Gastroesophageal sphincter (tissue), 4 donors: ENCODE measurements around the gene MEA1. TPM values are rescaled to one million over a fixed set of nuclear protein-coding genes. Genes with fewer than 3 reads are reported as not detected.
A peak's percentile ranks its signal among the peaks of the same experiment; 100 is the strongest.

Experiments used
- ATAC-seq: fragments of 150-250 bp; one replicate; pipeline ENCODE4 v1.9.1; 2016; ENCODE audit warnings: mild to moderate bottlenecking, moderate library complexity
- H3K27ac ChIP-seq, 4 donors: fragments of 200-600 bp; sonication (generic) in 3 of 4; 1 replicate in 3 of 4; 2 replicates in 1 of 4; pipeline ENCODE4 v1.5.1; 2016 to 2019
- H3K27me3 ChIP-seq: fragments of 200-600 bp; sonication (generic); one replicate; pipeline ENCODE4 v1.5.1; 2019
- H3K36me3 ChIP-seq, 2 donors: fragments of 200-600 bp; sonication (generic); one replicate each; pipeline ENCODE4 v1.5.1; 2019; ENCODE audit warnings: control low read depth in 1 of 2
- H3K4me1 ChIP-seq, 3 donors: fragments of 200-600 bp; sonication (generic); 1 replicate in 2 of 3; 2 replicates in 1 of 3; pipeline ENCODE4 v1.5.1; 2016 to 2019; ENCODE audit warnings: control low read depth in 2 of 3
- H3K4me3 ChIP-seq, 2 donors: fragments of 200-600 bp; sonication (generic); one replicate each; pipeline ENCODE4 v1.5.1; 2019; ENCODE audit warnings: mild to moderate bottlenecking in 1 of 2, moderate library complexity in 1 of 2
- H3K9me3 ChIP-seq, 3 donors: fragments of 200-600 bp; sonication (generic); one replicate each; pipeline ENCODE4 v1.5.1; 2017 to 2019; ENCODE audit warnings: control low read depth in 2 of 3
- EP300 ChIP-seq: sonication (generic); formaldehyde crosslinking; IDR thresholded peaks from one replicate; pipeline ENCODE4 v1.6.1; 2017; ENCODE audit warnings: antibody characterized with exemption, mild to moderate bottlenecking
- POLR2A ChIP-seq, 2 donors: fragments of 450-650 bp; IDR thresholded peaks; one replicate each; pipeline ENCODE4 v1.6.1; 2017; ENCODE audit warnings: antibody characterized with exemption in 2 of 2, mild to moderate bottlenecking in 2 of 2, moderate library complexity in 1 of 2
- POLR2AphosphoS5 ChIP-seq: sonication (generic); formaldehyde crosslinking; IDR thresholded peaks from one replicate; pipeline ENCODE4 v1.6.1; 2017; ENCODE audit warnings: antibody characterized with exemption
- WGBS, 2 donors: methylation state at CpG; one replicate each; pipeline ENCODE4 v1.1.5; 2018; ENCODE audit warnings: low coverage in 1 of 2; 5-methylcytosine and 5-hydroxymethylcytosine counted together
- total RNA-seq, 4 donors: library from RNA; depleted of rRNA; stranded (reverse); fragments of >200 nt; gene quantifications; one replicate each; pipeline ENCODE4 v1.1.0, GENCODE V29; 2016
- TF ChIP-seq, protein P1 (sequence below), 4 experiments: fragments of 200-600 bp in 2 of 4; fragments of 450-650 bp in 2 of 4; sonication (generic) in 1 of 4; IDR thresholded peaks; one replicate each; pipeline ENCODE4 v1.5.1; 2017 to 2019; ENCODE audit warnings: antibody characterized with exemption in 4 of 4, mild to moderate bottlenecking in 2 of 4, moderate library complexity in 2 of 4

Gene MEA1
- 10 to 100 TPM; 56.0 to 62.1 (median 58.3) TPM for total RNA-seq

DNA sequence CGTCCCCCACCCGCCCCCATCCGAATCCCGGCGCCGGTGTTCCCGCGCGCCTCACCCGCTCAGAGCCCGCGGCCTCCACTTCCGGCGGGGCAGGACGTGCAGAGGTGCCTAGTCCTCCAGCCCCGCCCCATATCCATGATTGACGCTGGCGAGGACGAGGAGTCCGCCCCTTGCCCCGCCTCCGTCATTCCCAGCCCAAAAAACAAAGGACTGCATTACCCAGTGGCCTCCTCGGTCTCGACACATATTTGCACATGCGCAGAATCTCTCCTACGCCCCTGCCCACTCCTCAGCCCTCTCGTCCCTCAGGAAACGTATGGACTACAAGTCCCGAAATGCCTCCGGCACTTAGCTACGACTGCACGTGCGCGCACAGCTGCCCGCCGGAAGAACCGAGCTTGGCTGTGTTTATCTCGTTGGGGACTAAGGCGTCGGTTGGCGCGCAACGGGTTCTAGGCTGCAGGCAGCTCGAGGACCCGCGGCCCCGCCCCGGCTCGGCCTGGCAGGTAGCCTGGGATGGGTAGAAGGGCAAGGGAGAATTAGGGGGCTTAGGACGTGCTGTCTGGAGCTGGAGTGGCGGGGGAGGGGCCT is at the start of gene MEA1, which contains the start of gene KLHDC3:
MEA1 (minus strand) TSS at position 104 of the 591 bp plus-strand sequence. CDS start 133 bp downstream, outside the sequence.
KLHDC3 (plus strand) TSS at position 407 of the 591 bp plus-strand sequence. CDS start 2,944 bp downstream, outside the sequence.
- ATAC-seq: peak; percentile 99
- Histone ChIP-seq H3K27me3 (no peaks in the 10 kb centered on the region), H3K4me1 (peaks cover 0 to 60% (median 34%) of the 10 kb centered on the region in 3 donors), H3K27ac (peak within 1 kb of the TSS; percentile 57 to 88 (median 87)), H3K9me3 (no peaks in the 10 kb centered on the region), H3K4me3 (peak within 1 kb of the TSS; percentile 63 to 83), H3K36me3 (peaks cover 0 to 58% of the 10 kb centered on the region in 2 donors)
- WGBS, 2 donors: 0% methylated on average over 3 of the region's 51 CpGs; no CpG with 5 or more reads in 1 of the 2 donors
- TF ChIP-seq EP300: no peak
- TF ChIP-seq, protein P1, sequence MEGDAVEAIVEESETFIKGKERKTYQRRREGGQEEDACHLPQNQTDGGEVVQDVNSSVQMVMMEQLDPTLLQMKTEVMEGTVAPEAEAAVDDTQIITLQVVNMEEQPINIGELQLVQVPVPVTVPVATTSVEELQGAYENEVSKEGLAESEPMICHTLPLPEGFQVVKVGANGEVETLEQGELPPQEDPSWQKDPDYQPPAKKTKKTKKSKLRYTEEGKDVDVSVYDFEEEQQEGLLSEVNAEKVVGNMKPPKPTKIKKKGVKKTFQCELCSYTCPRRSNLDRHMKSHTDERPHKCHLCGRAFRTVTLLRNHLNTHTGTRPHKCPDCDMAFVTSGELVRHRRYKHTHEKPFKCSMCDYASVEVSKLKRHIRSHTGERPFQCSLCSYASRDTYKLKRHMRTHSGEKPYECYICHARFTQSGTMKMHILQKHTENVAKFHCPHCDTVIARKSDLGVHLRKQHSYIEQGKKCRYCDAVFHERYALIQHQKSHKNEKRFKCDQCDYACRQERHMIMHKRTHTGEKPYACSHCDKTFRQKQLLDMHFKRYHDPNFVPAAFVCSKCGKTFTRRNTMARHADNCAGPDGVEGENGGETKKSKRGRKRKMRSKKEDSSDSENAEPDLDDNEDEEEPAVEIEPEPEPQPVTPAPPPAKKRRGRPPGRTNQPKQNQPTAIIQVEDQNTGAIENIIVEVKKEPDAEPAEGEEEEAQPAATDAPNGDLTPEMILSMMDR (IDR thresholded peaks at IDR 0.05): no peak
- TF ChIP-seq POLR2A (IDR thresholded peaks at IDR 0.05): peak in 1 of 2 donors; percentile 34
- peak; percentile 70 for TF ChIP-seq POLR2AphosphoS5

- no peak overlapping the region for H3K4me3 ChIP-seq
- TF ChIP-seq POLR2AphosphoS5 (no peak), EP300 (no peak), POLR2A (IDR thresholded peaks at IDR 0.05) (no peak)
- TF ChIP-seq, protein P1 (IDR thresholded peaks at IDR 0.05): no peak
- peaks cover 0 to 57% of the 10 kb centered on the region in 2 donors for H3K36me3 ChIP-seq
- WGBS, 2 donors: 96% methylated on average over 4 of the region's 12 CpGs; no CpG with 5 or more reads in 1 of the 2 donors
- peaks cover 0 to 30% (median 14%) of the 10 kb centered on the region in 3 donors for H3K4me1 ChIP-seq
- no peaks in the 10 kb centered on the region for H3K27me3 ChIP-seq
- H3K27ac ChIP-seq: no peak overlapping the region
- ATAC-seq: no peak
- H3K9me3 ChIP-seq: no peaks in the 10 kb centered on the region
These were observed 49.1 kb upstream of the MEA1 start for GRCh38 chr6:43062818-43063217.

DNA sequence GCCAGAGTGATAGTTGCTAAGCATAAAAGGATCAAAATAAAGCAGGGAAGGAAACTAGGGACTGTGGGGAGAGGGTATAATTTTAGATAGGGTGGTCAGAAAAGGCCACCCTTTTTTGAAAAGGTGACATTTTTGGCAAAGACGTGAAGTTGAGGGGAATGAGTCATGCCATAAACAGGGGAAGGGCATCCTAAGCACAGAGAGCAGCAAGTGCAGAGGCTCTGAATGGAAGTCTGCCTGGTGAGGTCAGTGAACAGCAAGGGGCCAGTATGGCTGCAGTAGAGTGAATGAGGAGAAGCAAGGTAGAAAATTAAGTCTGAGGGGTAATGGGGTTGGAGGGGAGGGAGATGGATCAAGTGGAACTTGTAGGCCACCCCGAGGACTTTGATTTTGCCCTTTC is 48.1 kb upstream of the MEA1 start:
- no peak overlapping the region for H3K4me3 ChIP-seq
- WGBS, 2 donors: 56 to 79% methylated on average over 2 of the region's 2 CpGs
- peaks cover 0 to 35% (median 14%) of the 10 kb centered on the region in 3 donors for H3K4me1 ChIP-seq
- H3K27ac ChIP-seq: no peak overlapping the region
- H3K9me3 ChIP-seq: no peaks in the 10 kb centered on the region
- no peaks in the 10 kb centered on the region for H3K27me3 ChIP-seq
- ATAC-seq: no peak
- TF ChIP-seq POLR2A (IDR thresholded peaks at IDR 0.05) (no peak), POLR2AphosphoS5 (no peak), EP300 (no peak)
- TF ChIP-seq, protein P1 (IDR thresholded peaks at IDR 0.05): no peak
- H3K36me3 ChIP-seq: peaks cover 0 to 61% of the 10 kb centered on the region in 2 donors

DNA sequence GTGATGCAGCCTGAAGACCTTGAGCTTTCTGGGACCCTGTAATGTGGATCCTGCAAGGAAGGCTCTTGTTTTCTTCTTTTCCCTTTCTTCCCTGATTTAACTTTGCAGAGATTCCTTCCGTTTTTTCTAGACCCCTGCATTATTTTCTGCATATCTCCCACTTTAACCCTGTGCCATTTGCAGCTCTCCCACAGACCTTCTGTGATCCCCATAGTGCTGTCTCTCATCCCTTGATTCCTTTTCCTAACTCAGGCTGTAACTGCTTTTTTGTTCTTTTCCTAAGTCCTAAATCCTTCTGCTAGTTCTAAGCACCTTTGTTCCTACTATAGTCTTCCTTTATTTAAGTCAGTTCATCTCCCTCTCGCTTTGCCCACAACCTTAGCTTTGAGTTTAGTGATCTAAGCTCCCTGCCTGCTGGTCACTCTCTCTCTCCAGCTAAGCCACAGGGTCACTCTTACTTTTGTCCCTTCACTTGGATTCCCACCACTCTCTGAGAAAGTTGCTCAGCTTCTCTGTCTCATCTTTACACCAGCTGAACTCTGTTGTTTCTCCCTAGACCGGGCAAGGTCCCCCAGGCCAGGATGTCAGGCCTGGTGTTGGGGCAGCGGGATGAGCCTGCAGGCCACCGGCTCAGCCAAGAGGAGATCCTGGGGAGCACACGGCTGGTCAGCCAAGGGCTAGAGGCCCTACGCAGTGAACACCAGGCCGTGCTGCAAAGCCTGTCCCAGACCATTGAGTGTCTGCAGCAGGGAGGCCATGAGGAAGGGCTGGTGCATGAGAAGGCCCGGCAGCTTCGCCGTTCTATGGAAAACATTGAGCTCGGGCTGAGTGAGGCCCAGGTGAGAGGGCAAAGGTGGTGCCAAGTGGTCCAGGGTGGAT is 47.2 kb upstream of the MEA1 start:
- H3K4me3 ChIP-seq: peak overlapping the region in 1 of 2 donors; percentile 85

More for the DNA sequence above, 47.2 kb upstream of the MEA1 start:
- Histone ChIP-seq H3K4me1 (peaks cover 0 to 35% (median 14%) of the 10 kb centered on the region in 3 donors), H3K36me3 (peaks cover 0 to 61% of the 10 kb centered on the region in 2 donors), H3K9me3 (no peaks in the 10 kb centered on the region), H3K27ac (peak overlapping the region in 1 of 4 donors; percentile 90), H3K27me3 (no peaks in the 10 kb centered on the region)
- ATAC-seq: no peak
- TF ChIP-seq EP300: no peak
- TF ChIP-seq POLR2A (IDR thresholded peaks at IDR 0.05): no peak
- TF ChIP-seq POLR2AphosphoS5: no peak
- TF ChIP-seq, protein P1 (IDR thresholded peaks at IDR 0.05): no peak
- WGBS, 2 donors: 71 to 86% methylated on average over 2 to 9 of the region's 12 CpGs
